GM12875 (cell line): Measurements from ENCODE around the gene KIRREL2.
"Not testable (repeated sequence)": the region's sequence is repeated elsewhere in the genome, so short reads cannot be mapped to it uniquely, and the experiment has no call there.

Experiments used
- H3K4me3 ChIP-seq: one replicate; pipeline ENCODE4 v1.5.1; 2011; ENCODE audit warnings: low read depth, low read length, control low read depth
- TF ChIP-seq, protein P1 (sequence below): IDR thresholded peaks from 2 replicates; pipeline ENCODE4 v1.5.1; 2011; ENCODE audit warnings: low read depth, mild to moderate bottlenecking, control low read depth, inconsistent platforms, low read length, moderate library complexity, borderline replicate concordance; ENCODE audit not compliant: insufficient read depth

The KIRREL2 gene

DNA sequence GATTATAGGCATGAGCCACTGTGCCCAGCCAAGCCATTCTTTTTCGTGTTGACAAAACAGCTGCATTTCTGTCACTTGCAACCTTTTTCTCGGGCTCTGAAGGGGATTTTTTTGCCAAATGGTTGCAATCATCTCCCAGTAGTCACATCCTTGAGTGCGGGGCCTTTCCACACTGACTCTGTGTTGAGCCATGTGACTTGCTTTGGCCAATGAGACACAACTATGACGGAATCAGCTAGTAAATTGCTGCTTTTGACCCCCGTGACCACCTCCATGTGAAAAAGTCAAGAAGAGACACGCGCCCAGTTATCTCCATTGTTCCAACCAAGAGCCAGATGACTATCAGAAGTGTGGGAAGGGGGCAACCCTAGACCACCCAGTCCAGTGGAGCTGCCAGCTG, 22.7 kb upstream of the KIRREL2 start:
- no peak overlapping the region for H3K4me3 ChIP-seq
- TF ChIP-seq, protein P1, sequence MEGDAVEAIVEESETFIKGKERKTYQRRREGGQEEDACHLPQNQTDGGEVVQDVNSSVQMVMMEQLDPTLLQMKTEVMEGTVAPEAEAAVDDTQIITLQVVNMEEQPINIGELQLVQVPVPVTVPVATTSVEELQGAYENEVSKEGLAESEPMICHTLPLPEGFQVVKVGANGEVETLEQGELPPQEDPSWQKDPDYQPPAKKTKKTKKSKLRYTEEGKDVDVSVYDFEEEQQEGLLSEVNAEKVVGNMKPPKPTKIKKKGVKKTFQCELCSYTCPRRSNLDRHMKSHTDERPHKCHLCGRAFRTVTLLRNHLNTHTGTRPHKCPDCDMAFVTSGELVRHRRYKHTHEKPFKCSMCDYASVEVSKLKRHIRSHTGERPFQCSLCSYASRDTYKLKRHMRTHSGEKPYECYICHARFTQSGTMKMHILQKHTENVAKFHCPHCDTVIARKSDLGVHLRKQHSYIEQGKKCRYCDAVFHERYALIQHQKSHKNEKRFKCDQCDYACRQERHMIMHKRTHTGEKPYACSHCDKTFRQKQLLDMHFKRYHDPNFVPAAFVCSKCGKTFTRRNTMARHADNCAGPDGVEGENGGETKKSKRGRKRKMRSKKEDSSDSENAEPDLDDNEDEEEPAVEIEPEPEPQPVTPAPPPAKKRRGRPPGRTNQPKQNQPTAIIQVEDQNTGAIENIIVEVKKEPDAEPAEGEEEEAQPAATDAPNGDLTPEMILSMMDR = no peak

DNA sequence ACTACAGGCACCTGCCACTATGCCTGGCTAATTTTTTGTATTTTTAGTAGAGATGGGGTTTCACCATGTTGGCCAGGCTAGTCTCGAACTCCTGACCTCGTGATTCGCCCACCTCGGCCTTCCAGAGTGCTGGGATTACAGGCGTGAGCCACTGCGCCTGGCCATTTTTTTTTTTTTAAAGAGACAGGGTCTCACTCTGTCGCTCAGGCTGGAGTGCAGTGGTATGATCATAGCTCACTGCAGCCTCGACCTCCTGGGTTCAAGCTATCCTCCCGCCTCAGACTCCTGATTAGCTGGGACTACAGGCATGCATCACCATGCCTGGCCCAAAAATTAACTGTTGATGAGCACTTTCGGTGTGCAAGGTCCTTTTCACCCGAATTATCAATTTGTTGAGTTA, 20.6 kb upstream of the KIRREL2 start:
- H3K4me3 ChIP-seq = not testable (repeated sequence)

DNA sequence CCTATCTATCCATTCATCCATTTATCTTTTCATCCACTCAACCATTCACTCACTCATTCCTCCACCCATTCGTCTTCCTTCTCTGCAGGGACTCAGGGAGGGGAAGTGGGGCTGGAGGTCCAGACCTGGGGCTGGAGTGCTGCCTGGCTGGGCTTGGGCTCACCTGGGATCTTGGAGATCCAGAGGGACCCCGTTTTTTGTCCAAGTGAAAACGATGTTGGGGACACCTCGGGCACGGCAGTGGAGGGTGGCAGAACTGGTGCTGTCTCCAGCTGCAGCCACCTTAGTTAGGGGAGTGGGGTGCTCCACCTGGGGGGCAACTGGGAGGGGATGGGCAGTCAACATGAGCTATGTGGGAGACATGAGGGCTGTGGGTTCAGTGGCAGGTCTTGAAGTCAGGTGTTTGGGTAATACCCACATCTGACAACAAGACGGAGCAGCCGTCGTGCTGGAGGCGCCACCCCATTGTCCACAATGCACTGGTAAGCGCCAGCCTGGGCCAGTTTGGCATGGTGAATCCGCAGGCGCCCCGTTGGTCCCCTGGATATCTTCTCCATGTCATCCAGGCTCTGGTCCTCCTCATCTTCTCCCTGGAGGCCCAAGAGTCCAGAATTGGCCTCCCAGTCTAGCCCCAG, 14.6 kb upstream of the KIRREL2 start:
- TF ChIP-seq, protein P1 = no peak
- no peak overlapping the region for H3K4me3 ChIP-seq

DNA sequence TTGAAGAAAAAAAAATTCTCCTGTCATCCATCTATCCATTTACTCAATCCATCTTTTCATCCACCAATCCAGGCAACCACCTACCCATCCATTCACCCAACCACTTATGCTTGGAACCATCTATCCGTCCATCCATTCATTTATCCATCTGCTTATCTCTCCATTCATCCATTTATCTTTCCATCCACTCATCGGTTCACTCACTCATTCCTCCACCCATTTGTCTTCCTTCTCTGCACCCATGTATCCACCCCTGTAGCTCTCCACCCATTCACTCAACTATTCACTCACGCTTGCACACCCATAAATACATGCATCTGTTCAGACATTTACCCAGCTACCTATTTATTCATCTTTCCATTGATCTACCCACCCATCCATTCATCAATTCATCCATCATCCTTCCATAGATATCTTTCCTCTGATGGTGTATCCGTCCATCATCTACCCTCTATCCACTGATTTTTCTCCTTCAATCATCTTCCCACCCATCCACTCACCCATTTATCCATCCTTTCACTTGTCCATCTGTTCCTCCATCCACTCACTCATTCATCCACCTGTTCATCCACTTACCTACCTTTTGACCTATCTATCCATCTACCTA, 13.9 kb upstream of the KIRREL2 start:
- no peak overlapping the region for H3K4me3 ChIP-seq
- TF ChIP-seq, protein P1 = no peak

DNA sequence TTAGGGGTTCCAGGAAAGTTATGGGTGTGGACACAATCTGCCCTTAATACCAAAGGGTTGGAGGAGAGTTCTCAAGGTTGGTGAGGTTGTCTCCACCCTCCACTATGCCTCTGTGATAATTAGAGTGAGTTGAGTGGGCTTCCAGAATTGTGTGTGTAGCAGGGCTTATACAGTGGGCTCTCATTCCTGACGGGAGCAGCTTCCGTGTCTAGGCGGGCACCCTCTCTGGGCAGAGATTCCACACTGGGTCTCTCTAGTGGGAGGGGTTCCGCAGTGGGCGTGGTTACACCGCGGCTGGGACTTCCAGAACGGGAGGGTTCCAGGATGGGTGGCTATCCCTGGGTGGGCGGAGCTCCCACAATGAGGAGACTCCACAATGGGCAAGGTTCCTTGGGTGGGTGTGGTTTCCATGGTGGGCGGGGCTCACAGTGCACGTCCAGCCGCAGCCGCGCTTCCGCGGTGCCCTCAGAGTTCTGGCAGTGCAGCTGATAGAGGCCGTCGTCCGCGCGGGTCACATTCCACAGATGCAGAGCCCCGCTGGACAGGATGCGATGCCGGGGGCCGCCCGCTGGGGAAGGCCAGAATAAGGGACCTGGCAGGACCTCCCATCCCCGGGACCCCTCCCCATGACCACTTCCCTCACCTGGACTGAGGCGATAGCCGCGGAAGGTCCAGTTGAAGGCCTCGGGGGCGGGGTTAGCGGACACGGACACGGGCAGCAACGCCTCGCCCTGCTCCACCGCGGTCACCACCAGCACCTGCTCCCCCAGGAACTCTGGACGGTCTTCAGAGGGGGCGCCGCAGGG, 12.8 kb upstream of the KIRREL2 start:
- H3K4me3 ChIP-seq = no peak overlapping the region
- TF ChIP-seq, protein P1 = no peak

DNA sequence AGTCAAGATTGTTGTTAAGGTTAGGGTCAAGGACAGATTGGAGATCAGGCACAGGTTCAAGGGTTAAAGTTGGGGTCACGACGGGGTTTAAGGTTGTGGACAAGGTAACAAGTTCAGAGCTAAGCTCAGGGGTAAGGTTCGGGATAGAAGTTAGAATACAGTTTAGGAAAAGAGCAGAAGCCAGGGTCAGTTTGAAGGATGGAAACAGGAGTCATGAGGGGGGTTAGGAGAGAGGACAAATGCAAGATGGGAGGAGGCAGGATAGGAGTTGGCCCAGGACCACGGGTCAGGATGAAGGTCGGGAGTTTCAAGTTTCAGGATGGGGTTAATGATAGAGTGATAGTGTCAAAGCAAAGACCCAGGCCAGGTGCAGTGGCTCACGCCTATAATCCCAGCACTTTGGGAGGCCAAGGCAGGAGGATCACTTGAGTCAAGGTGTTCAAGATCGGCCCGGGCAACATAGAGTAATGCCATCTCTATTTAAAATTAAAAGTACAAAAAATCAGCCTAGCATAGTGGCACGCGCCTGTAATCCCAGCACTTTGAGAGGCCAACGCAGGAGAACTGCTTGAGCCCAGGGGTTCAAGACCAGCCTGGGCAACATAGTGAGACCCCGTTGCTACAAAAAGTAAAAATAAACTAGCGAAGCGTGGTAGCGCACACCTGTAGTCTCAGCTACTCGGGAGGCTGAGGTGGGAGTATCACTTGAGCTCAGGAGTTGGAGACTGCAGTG, 12.1 kb upstream of the KIRREL2 start:
- H3K4me3 ChIP-seq = no peak overlapping the region

More for the DNA sequence above, 12.1 kb upstream of the KIRREL2 start:
- TF ChIP-seq, protein P1 = no peak
